ENCODE data around the gene LRRC8B.

LRRC8B gene

GRCh38 chr1:89608319-89608983 lies 83.8 kb downstream of the LRRC8B start:
- no peak for DNase-seq (ENCODE audit: low read depth)
- TF ChIP-seq, protein P1, sequence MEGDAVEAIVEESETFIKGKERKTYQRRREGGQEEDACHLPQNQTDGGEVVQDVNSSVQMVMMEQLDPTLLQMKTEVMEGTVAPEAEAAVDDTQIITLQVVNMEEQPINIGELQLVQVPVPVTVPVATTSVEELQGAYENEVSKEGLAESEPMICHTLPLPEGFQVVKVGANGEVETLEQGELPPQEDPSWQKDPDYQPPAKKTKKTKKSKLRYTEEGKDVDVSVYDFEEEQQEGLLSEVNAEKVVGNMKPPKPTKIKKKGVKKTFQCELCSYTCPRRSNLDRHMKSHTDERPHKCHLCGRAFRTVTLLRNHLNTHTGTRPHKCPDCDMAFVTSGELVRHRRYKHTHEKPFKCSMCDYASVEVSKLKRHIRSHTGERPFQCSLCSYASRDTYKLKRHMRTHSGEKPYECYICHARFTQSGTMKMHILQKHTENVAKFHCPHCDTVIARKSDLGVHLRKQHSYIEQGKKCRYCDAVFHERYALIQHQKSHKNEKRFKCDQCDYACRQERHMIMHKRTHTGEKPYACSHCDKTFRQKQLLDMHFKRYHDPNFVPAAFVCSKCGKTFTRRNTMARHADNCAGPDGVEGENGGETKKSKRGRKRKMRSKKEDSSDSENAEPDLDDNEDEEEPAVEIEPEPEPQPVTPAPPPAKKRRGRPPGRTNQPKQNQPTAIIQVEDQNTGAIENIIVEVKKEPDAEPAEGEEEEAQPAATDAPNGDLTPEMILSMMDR (IDR thresholded peaks at IDR 0.05; ENCODE audit: low read depth, low read length, missing control alignments): no peak
- H3K4me3 ChIP-seq (ENCODE audit: low read depth, low read length): no peak overlapping the region

- no peak overlapping the region for H3K4me3 ChIP-seq (ENCODE audit: low read depth, low read length)
- no peak for DNase-seq (ENCODE audit: low read depth)
- TF ChIP-seq, protein P1 (IDR thresholded peaks at IDR 0.05; ENCODE audit: low read depth, low read length, missing control alignments): no peak
These were observed 84.5 kb downstream of the LRRC8B start for GRCh38 chr1:89608984-89609725.

GRCh38 chr1:89609781-89610456 lies 85.3 kb downstream of the LRRC8B start:
- TF ChIP-seq, protein P1 (IDR thresholded peaks at IDR 0.05; ENCODE audit: low read depth, low read length, missing control alignments): no peak
- no peak overlapping the region for H3K4me3 ChIP-seq (ENCODE audit: low read depth, low read length)
- no peak for DNase-seq (ENCODE audit: low read depth)

DNA sequence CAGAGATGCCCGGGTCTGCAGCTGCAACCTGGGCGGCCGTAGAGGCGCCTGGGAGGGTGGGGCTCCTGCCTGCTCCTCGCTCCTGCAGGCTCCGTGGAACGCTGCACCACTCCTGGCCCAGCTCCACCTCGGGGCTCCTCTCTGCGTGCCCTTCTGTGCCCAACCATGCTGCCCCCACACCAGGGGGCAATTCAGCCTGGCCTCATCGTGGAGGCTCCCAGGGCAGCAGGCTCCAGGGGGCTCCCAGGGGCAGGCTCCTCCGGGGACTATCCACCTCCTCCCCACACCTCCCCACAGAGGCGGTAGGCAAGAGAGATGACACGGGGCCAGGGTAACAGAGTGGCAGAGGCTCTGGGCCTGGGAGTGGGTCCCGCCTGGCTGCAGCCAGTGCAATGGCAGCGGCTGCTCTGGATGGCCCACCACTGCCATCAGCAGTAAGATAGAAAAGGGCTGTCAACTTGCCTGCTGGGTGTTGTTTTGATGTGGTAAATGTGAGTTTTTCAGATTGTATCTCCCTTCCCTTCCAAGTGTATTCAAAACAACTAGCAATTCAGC lies 85.9 kb downstream of the LRRC8B start:
- no peak overlapping the region for H3K4me3 ChIP-seq (ENCODE audit: low read depth, low read length)
- DNase-seq (ENCODE audit: low read depth): no peak
- TF ChIP-seq, protein P1 (IDR thresholded peaks at IDR 0.05; ENCODE audit: low read depth, low read length, missing control alignments): no peak

- no peak overlapping the region for H3K4me3 ChIP-seq (ENCODE audit: low read depth, low read length)
- TF ChIP-seq, protein P1 (IDR thresholded peaks at IDR 0.05; ENCODE audit: low read depth, low read length, missing control alignments): no peak
- DNase-seq (ENCODE audit: low read depth): peak; percentile 57
These were observed 87.1 kb downstream of the LRRC8B start for GRCh38 chr1:89611721-89612120.

- DNase-seq (ENCODE audit: low read depth): no peak
- no peak overlapping the region for H3K4me3 ChIP-seq (ENCODE audit: low read depth, low read length)
- TF ChIP-seq, protein P1 (IDR thresholded peaks at IDR 0.05; ENCODE audit: low read depth, low read length, missing control alignments): no peak
These were observed 89.3 kb downstream of the LRRC8B start for GRCh38 chr1:89613928-89614327.

All from GM12864 (cell line).